Activated CD8-positive, alpha-beta memory T cell treated with anti-CD3 and anti-CD28 coated beads, Interleukin-2, amount 50 U/mL, for 48 hours (primary cell): Measurements from ENCODE around the gene CNDP2.
"Not testable (repeated sequence)": the region's sequence is repeated elsewhere in the genome, so short reads cannot be mapped to it uniquely, and the experiment has no call there.

Experiments
- DNase-seq: peaks from one replicate; pipeline ENCODE4 v3.0.0-alpha.2; 2020

Gene CNDP2

DNA sequence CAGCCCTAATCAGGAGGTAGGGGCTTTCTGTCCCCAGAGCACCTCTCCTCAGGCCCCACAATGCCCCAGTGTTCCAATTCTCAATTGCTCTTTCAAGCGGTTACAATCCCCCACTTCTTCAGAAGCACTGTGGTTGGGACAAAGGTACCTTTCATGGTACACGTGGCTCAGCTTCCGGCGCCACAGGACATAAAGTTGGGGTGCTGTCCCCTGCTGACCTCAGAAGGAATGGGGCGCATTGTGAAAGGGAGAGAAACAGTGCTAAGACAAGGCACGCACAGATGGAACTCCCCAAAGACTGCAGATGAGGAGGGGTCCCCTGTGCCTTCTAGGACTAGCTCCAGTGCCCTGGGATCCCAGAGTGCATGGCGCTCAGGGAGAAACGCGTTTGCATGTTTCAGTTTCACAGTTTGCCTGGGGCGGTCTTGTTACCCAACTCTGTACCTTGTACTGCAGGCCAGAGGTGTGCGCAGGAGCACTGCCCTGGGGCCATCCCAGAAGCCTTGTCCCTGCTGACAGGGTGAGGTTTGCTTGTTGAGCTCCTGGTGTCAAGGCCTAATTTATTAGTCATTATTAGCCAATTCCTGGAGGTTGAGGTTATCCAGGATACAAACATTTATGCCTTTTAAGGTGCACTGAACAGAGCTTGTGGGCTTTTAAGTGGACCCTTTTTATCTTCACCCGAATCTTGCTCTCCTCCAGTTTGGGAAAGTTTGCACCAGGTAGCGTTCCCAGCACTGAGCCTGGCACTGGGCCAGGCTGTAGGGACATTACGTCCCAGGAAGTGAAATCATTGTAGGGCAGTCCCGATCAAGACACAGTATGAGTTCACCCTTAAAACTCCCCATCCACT is 45.8 kb downstream of the CNDP2 start:
- no peak for DNase-seq

DNA sequence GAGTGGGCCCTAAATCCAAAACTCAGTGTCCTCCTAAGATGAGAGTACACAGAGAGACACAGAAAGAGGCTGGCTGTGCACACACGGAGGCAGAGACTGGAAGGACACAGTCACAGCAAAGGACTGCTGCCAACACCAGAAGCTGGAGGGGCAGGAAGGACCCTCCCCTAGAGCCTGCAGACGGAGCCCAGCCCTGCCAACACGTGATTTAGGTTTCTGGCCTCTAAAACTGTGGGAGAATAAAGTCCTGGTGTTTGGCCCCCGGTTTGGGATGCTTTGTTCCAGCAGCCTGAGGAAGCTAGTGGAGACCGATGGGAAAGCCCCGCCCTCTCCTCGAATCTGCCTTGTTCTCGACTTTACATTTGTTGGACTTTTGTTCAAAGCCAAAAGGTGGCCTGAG is 48.7 kb downstream of the CNDP2 start:
- DNase-seq = no peak

DNA sequence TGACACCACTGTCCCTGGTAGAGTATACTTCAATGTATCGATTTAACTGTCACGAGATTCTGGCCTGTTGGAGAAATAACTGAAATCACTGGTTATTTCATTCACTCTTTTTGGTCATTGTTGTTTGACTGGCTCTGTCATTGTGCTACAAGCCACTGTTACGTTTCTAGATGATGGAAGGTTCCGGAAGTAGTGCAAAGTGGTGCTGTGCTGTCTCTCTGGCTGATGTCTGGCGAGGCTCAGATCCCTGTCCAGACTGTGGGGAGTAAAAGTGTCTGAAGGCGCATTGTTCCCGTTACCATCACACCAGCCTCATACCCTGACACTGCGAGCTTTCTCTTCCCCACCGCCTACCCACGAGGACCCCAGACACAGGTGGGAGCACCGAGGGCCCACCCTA is 49.8 kb downstream of the CNDP2 start:
- DNase-seq = no peak

DNA sequence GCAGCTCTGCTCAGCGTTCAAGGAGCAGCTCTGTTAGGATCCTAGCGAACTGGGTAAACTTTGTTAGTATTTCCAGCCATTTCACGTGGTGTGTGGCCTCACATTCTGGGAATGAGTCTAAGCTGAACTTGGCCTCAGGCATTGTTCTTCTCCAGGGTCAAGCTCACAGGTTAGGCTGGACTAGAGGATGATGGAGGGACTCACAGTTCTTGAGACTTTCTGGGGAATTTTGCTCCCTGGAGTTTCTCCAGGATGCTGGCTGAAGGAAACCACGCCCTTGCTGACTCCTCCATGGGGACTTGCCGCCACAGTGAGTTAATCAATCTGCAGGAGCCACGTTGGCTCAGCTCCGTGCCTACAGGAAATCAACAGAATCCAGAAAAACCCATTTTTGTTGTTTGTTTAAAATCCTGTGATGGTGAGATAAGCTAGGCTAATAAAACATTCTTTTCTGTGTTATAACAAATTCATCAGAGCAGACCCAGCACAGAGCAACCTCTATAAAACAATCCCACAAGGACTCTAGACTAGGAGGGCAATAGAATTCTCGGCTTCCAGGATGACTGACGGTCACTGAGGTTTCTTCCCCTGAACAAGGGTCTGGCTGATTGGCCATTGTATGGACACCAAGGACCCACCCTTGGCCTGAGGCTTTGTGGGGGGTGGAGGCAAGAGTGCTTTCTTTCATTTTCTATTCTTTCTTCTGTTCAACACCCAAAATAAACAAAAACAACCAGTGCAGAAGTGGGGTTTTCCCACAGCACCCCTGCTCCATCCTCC is 50.8 kb downstream of the CNDP2 start:
- no peak for DNase-seq

DNA sequence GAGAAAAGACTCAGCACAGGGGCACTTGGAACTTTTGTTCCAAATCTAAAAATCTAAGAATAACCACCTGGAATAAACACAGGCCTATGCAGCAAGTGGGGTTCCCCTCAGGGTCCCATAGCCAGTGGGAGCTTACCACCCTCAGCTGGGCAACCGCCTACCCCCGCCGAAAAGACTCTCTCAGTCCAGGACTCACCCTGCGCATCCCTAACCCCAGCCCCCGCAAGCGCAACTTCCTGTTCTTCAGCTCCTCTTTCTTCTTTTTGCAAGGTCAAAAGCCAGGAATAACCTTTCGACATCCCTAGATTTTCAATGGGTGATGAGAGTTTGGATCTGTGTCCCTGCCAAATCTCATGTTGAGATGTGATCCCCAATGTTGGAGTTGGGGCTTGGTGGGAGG is 51.7 kb downstream of the CNDP2 start:
- DNase-seq = no peak

DNA sequence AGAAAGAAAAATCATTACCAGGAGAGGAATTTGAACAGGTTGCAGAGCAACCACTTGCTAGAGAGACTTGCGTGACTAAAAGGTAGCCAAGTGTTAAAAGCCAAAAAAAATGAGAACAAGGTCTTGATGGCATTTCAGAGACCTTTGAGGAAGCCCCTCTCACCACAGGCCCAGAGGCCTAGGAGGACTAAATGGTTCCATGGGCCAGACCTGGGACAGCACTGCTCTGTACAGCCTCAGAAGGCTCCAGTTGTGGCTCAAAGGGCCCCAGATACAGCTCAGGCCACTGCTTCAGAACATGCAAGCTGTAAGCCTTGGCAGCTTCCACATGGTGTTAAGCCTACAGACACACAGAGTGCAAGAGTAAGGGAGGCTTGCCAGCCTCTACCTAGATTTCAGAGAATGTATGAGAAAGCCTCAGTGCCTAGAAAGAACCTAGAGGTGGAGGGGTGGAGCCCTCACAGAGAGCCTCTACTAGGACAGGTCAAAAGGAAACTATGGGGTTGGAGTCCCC is 53.5 kb downstream of the CNDP2 start:
- DNase-seq = no peak

DNA sequence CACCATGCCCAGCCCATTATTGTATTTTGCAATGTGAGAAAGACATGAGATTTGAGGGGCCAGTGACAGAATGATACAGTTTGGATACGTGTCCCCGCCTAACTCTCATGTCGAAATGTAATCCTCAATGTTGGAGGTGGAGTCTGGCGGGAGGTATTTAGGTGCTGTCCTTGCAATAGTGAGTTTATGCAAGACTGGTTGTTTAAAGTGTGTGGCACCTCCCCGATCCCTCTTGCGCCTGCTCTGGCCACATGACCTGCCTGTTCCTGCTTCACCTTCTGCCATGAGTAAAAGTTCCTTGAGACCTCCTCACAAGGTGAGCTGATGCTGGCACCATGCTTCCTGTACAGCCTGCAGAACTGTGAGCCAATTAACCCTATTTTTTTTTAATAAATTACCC is 54.7 kb downstream of the CNDP2 start:
- no peak for DNase-seq

DNA sequence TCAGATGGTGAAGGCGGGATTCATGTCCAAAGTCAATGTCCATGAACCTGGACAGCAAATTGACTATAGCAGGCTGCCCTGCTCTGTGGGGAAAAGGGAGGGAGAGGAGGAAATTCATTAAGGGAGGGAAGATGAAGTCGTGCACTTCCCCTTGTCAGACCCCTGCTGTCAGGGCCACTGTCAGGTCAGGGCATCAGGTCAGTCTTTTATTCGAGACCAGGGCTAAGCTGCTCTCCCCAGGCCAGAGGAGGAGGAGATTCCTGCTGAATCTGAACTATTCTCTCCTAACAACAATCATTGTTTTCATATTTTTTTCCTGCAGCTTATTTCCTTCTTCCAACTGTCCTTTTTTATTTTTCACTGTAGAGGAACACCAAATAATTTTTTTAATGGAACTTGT is 55.3 kb downstream of the CNDP2 start:
- DNase-seq = no peak

DNA sequence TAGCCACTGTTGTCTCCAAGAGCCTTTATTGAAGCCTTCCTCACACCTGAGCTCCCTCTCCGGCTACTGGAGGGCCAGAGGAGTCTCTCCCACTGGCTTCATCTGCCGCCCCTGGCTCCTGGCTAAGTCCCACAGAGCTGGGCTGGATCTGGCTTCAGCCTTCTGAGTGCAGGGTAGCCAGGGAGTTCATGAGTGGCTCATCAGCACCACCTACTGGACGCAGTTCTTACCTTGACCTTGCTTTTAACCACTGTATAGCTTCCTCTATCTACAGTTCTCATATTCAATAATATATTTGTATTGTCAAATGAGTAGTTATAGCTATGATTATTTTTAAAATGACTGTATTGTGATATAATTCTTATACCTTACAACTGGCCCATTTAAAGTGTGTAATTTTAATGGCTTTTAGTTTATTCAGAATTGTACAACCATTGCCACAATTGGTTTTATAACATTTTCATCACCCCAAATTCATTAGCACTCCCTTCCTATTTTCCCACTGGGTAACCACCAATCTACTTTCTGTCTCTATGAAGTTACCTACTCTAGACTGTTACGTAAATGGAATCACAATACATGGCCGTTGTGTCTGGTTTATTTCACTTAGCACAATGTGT is 55.9 kb downstream of the CNDP2 start:
- peak; percentile 87 for DNase-seq

DNA sequence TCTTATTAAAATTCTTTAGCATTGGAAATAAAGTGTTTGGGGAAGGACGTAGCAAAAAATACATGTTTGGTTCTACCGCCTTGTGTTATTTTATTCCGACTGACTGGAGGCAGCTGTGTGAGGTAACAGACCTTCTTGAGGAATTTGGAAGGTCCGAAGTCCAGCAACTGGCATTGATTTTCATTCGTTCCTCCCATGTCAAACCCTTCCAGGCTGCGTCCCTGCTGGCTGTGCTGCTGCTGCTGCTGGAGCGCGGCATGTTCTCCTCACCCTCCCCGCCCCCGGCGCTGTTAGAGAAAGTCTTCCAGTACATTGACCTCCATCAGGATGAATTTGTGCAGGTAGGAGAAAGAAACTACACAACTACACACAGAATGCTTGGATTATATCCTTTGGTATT is 60.0 kb downstream of the CNDP2 start:
- no peak for DNase-seq

DNA sequence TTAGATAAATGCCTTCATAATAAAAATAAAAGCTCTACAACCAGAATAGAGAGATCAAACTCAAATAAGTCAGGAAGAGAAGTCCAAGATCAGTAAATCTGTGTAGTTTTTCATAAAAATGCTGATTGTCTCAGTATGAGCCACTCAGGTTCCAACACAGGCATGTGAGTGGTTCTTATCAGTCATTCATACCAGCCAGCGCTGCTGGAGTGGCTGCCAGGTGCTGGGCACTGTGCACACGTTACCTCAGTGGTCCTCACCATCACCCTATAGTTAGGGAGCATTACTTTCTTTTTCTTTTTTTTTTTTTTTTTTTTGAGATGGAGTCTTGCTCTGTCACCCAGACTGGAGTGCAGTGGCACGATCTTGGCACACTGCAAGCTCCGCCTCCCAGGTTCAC is 61.9 kb downstream of the CNDP2 start:
- DNase-seq = no peak

DNA sequence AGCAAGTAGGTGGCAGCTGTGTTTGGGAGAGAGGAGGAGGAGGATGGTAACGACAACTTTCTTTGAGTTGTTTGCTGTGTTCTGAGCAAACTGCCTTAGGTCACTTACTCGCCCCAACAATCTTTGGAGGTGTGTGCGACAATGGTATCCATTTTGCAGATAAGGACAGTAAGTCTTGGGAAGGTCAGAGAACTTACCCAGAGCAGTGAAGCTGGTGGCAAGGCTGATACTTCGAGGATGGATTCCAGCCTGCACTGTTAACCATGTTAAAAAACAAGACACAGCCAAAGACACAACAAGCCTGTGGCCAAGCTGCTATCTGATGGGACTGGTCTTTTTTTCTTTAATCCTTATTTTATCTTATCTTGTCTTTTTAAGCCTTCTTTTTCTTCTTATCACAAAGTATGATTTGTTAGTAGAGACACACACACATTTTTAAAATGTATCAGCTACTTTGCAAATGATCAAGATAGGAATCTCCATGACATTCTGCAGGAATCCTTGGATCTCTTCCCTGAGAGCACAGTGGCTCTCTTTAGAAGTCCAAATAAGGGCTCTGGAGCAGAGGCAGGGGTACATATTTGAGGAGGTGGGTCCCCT is 66.1 kb downstream of the CNDP2 start:
- DNase-seq = no peak

DNA sequence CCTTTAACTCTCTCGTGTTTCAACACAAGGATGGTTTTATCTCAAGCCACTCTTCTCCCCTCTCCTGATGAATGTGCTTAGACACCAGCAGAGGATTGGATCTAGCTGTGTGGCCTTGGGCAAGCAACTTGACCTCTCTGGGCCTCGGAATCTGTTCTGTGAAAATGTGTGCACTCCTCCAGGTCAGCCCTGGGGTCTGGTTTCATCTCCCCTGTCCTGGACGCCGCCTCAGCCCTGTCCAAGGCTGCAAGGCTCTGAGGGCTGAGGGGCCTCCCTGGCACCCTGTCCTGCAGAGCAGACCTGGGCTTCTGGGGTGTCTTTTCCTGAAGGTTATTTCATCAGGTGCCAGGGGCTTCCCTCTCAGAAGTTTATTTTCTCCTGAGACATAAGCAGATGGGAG is 66.6 kb downstream of the CNDP2 start:
- no peak for DNase-seq

DNA sequence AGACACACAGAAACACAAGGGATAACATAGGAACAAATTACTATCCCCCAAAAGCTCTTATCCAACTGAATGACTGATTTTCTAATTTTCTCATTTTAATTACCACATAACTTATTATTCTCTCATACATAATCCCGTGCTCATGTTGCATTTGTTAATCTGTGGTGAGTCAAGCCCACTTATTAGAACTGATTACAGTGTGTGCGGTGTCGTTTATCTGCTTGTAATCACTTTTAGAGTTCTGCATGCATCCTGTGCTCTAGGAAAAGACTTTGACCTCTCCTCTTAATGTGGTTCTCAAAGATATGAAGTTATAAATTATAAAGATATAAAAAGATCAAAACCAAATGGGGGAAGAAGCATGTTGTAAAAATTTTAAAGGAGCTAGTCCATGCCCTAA is 67.8 kb downstream of the CNDP2 start:
- DNase-seq = no peak

DNA sequence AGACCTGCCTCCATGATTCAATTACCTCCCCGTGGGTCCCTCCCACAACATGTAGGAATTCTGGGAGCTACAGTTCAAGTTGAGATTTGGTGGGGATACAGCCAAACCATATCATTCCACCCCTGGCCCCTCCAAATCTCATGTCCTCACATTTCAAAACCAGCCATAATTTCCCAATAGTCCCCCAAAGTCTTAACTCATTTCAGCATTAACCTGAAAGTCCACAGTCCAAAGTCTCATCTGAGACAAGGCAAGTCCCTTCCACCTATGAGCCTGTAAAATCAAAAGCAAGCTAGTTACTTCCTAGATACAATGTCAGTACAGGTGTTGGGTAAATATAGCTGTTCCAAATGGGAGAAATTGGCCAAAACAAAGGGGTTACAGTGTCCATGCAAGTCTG is 69.0 kb downstream of the CNDP2 start:
- not testable (repeated sequence) for DNase-seq

DNA sequence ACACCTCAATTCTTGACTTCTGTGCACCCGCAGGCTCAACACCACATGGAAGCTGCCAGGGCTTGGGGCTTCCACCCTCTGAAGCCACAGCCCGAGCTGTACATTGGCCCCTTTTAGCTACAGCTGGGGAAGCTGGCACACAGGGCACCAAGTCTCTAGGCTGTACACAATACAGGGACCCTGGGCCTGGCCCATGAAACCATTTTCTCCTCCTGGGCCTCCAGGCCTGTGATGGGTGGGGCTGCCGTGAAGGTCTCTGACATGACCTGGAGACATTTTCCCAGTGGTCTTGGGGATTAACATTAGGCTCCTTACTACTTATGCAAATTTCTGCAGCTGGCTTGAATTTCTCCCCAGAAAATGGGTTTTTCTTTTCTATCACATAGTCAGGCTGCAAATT is 69.8 kb downstream of the CNDP2 start:
- not testable (repeated sequence) for DNase-seq

DNA sequence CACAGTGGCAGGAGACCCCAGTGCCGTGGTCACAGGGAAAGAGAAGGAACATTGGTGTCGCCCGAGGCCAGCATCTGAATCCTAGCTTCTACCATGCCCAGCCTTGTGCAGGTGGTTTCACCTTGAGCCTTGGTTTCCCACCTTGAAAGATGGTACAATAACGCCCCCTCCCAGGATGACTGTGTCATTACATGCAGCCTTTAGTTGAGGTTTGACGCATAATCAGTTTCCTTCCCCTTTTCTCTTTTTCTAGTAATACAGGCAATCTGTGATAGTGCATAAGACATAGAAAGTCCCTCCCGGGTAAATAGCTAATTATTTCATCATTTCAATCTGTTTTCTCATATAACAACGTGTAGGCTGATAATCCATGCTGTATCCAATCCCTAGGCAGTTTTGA is 71.7 kb downstream of the CNDP2 start:
- no peak for DNase-seq

DNA sequence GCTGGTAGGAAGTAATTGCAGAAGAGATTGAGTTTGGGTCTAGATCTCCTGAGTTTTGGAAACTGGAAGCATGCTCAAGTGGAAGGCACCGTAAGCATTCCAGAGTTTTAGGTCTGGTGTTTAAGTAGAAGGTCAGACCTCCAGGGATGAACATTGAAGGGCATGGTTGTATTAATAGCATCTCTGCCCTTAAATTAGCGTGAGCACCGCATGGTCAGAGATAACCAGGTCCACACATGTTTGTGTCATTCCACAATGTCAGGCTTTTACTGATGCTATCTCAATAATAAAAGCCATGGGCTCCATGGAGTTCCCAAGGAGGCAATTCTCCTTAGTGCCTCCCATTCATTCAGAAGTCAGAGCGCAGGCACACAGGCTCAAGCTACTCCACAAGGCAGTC is 73.2 kb downstream of the CNDP2 start:
- no peak for DNase-seq

DNA sequence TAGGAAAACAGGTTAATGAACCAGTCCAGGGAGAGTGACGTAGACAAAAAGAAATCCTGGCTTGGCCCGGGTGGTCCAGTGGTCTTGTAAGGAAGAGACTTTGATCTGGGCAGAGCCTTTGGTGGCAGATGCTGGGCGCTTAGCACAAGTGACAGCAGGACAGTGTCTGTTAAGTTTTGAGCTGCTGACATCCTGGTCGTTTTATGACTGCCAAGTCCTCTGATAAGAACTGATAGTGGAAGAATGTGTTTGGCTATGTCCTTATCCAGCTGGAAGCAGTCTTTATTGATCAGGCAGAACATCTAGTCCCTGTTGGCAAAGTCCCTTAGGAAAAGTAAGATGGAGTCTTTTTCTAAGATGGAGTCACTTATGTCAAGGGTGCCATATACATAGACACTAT is 74.1 kb downstream of the CNDP2 start:
- no peak for DNase-seq

DNA sequence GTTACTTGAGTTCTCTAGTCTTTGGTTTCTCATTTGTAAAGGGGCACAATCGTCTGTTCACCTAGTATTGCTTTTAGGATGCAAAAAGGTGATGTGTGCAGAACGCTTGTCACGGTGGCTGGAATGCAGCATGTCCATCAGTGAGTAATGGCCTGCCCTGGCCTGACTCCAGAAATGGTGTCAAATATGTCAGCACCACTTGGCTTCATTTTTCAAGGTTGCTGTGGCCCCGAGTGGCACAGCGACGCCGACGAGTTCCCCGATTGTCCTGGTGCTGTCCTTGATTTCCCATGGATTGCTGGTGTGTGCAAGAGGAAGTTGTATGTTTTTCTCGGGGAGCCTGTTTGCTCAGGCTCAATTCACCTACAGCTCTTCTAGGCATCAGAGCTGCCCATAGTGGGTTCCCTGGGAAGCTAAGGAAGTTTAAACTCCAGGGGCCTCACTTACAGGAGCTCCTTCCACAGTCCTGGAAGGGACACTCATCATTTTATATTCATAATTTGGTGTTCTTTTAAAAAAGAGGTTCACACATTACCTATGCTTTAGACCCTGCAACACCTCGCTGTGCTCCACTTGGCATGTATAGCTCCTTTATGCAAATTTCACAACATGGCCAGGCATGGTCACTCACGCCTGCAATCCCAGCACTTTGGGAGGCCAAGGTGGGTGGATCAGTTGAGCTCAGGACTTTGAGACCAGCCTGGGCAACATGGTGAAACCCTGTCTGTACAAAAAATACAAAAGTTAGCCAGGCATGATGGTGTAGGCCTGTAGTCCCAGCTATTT is 75.9 kb downstream of the CNDP2 start:
- no peak for DNase-seq

DNA sequence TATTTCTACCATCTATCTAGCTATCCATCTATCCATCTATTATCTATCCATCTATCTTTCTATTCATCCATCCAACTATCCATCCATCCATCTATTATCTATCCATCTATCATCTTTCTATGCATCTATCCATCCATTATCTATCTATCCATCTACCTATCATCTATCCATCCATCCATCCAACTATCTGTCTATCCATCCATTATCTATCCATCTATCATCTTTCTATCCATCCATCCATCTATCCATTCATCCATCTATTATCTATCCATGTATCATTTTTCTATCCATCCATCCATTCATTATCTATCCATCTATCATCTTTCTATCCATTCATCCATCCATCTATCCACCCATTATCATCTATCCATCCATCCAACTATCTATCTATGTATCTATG is 76.9 kb downstream of the CNDP2 start:
- DNase-seq = no peak
